NCI-H2107 treated with DMSO at 0.1 percent for 48 hours (cell line): ENCODE data around the gene KIF15.

Experiments used
- DNase-seq: peaks from one replicate; lab custom pipeline; 2025; ENCODE audit not compliant: unreplicated experiment; lab: John Stamatoyannopoulos, UW

KIF15 gene, protein sequence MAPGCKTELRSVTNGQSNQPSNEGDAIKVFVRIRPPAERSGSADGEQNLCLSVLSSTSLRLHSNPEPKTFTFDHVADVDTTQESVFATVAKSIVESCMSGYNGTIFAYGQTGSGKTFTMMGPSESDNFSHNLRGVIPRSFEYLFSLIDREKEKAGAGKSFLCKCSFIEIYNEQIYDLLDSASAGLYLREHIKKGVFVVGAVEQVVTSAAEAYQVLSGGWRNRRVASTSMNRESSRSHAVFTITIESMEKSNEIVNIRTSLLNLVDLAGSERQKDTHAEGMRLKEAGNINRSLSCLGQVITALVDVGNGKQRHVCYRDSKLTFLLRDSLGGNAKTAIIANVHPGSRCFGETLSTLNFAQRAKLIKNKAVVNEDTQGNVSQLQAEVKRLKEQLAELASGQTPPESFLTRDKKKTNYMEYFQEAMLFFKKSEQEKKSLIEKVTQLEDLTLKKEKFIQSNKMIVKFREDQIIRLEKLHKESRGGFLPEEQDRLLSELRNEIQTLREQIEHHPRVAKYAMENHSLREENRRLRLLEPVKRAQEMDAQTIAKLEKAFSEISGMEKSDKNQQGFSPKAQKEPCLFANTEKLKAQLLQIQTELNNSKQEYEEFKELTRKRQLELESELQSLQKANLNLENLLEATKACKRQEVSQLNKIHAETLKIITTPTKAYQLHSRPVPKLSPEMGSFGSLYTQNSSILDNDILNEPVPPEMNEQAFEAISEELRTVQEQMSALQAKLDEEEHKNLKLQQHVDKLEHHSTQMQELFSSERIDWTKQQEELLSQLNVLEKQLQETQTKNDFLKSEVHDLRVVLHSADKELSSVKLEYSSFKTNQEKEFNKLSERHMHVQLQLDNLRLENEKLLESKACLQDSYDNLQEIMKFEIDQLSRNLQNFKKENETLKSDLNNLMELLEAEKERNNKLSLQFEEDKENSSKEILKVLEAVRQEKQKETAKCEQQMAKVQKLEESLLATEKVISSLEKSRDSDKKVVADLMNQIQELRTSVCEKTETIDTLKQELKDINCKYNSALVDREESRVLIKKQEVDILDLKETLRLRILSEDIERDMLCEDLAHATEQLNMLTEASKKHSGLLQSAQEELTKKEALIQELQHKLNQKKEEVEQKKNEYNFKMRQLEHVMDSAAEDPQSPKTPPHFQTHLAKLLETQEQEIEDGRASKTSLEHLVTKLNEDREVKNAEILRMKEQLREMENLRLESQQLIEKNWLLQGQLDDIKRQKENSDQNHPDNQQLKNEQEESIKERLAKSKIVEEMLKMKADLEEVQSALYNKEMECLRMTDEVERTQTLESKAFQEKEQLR (N-terminal part only)

DNA sequence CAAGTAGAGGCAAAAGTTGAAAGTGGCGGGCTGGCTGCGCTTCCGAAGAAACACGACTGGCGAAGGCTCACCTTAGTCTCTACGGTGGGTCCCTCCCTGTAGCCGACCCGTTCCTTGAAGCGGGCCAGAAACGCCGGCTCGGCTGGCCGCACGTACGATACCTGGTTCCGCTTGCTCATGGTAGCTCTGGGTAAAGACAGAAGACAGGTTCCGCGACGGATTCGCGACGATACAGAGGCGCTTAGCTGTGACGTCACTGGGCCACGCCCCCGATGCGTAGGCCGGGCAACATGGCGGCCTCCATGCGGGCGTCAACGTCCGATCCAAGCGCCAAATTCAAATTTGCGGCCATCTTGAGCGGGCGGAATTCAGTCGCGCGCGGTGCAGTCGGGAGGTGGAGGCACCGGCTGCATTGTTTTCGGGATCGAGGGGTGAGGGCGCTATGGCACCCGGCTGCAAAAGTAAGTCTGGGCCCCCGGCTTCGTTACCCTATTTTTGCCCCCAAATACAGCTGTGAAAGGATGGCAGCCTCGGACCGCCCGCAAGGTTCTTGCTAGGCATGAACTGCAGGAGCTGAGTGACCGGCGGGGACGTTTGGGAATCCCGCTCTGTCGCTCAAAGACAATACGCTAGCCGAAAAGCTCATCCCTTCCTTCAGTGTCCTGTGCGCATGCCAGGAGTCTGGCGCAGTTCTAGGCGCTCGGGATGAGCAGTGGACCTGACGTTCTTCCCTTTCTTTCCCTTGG, at the start of gene KIF15, which contains the start of gene KIAA1143:
KIF15 (plus strand) TSS at position 371 of the 746 bp plus-strand sequence; CDS start at position 443, 72 bp downstream.
KIAA1143 (minus strand) TSS at position 196 of the 746 bp plus-strand sequence; CDS start at position 179, 17 bp downstream.
- DNase-seq: peak; percentile 76

GRCh38 chr3:44712455-44713075, 49.0 kb upstream of the KIF15 start, which contains the start of gene ZNF502:
TSS of gene ZNF502 (plus strand) at chr3:44712660. CDS start at chr3:44720262, 7,602 bp downstream.
- DNase-seq: peak; percentile 16

DNA sequence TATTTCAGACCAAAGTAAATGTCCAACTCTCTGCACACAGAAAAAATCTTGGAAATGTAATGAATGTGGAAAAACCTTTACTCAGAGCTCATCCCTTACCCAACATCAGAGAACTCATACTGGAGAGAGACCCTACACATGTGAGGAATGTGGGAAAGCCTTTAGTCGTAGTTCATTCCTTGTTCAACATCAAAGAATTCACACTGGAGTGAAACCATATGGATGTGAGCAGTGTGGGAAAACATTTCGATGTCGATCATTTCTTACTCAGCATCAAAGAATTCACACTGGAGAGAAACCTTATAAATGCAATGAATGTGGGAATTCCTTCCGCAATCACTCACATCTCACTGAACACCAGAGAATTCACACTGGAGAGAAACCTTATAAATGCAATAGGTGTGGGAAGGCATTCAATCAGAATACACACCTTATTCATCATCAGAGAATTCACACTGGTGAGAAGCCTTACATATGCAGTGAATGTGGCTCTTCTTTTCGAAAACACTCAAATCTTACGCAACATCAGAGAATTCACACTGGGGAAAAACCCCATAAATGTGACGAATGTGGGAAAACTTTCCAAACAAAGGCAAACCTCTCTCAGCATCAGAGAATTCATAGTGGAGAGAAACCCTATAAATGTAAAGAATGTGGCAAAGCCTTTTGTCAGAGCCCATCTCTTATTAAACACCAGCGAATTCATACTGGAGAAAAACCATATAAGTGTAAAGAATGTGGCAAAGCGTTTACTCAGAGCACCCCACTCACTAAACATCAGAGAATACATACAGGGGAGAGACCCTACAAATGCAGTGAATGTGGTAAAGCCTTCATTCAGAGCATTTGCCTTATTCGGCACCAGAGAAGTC, 40.1 kb upstream of the KIF15 start:
- no peak for DNase-seq

DNA sequence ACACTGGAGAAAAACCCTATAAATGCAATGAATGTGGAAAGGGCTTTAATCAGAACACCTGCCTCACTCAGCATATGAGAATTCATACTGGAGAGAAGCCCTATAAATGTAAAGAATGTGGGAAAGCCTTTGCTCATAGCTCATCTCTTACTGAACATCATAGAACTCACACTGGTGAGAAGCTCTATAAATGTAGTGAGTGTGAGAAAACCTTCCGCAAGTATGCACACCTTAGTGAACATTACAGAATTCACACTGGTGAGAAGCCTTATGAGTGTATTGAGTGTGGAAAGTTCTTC, 39.5 kb upstream of the KIF15 start:
- DNase-seq: no peak

GRCh38 chr3:44729384-44729910, 32.1 kb upstream of the KIF15 start, which contains the start of gene ZNF501:
TSS of gene ZNF501 (plus strand) at chr3:44729635. CDS start at chr3:44734422, 4,787 bp downstream.
- no peak for DNase-seq

DNA sequence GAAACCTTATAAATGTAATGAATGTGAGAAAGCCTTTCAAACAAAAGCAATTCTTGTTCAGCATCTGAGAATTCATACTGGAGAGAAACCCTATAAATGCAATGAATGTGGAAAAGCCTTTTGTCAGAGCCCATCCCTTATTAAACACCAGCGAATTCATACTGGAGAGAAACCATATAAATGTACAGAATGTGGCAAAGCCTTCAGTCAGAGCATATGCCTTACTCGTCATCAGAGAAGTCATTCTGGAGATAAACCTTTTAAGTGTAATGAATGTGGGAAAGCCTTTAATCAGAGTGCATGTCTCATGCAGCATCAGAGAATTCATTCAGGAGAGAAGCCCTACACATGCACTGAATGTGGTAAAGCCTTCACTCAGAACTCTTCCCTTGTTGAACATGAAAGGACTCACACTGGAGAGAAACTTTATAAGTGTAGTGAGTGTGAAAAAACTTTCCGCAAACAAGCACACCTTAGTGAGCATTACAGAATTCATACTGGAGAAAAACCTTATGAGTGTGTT, 26.9 kb upstream of the KIF15 start:
- DNase-seq: no peak

DNA sequence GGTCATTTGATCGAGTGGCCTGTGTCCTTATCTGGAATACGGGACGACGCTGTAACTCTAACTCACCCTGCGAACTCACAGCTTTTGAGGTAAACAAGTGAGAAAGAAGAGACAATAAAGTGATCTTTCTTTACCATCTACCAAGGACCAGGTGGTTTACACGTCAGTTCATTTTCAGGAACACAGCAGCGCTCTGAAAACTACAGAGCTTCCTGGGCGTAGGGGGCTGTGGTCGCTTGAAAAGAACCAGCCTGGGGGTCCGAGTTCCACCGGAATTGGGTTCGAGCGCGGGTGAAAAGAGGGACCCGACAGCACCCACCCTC, 532 bp upstream of the KIF15 start:
- no peak for DNase-seq

- DNase-seq: peak; percentile 9
Observed at GRCh38 chr3:44762170-44762677, 630 bp downstream of the KIF15 start.

- DNase-seq: no peak
Observed at GRCh38 chr3:44762690-44763089, 1.1 kb downstream of the KIF15 start.

- no peak for DNase-seq
Observed at GRCh38 chr3:44764248-44764647, 2.7 kb downstream of the KIF15 start.

GRCh38 chr3:44771424-44772098, 10.0 kb downstream of the KIF15 start:
- no peak for DNase-seq

GRCh38 chr3:44772099-44772442, 10.5 kb downstream of the KIF15 start:
- DNase-seq: no peak

- DNase-seq: no peak
Observed at GRCh38 chr3:44782891-44783290, 21.3 kb downstream of the KIF15 start.

DNA sequence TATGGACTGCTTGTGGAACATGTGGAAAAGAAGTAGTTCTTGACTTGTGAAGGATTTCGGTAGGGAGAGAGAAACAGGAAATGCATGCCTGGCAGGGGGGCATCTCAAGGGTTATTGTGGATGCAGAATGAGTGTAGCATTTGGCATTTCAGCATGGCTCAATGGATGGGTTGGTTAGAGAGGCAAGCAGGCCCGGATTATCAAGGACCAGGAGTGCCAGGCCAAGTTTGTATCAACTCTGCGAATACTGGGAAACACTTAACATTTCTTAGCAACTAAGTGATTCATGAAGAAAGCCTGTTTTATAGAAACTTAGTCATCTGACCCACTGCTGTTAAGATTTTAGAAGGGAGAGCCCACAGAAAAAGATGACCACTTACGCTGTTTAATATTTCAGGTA, 33.6 kb downstream of the KIF15 start:
- DNase-seq: no peak

- no peak for DNase-seq
Observed at GRCh38 chr3:44802011-44802410, 40.4 kb downstream of the KIF15 start.

DNA sequence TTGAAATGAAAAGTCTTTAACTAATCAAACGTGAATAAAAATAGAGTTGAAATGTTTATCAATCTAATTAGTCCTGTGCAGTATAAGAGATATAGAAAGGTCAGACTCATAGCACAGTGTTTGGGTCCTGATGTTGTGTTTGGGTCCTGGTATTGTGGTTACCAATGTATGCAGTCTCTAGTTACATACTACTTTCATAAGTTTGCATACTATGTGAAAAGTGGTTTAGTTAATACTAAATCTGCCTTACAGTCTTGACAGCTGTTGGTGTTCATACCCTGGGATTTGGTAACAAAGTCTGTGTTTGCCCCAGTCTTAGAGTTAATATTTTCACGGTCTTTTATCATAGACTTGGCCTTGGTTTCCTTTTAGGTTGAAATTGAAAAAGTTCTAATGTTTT, 41.7 kb downstream of the KIF15 start:
- no peak for DNase-seq

- DNase-seq: no peak
Observed at GRCh38 chr3:44805960-44806359, 44.4 kb downstream of the KIF15 start.

DNA sequence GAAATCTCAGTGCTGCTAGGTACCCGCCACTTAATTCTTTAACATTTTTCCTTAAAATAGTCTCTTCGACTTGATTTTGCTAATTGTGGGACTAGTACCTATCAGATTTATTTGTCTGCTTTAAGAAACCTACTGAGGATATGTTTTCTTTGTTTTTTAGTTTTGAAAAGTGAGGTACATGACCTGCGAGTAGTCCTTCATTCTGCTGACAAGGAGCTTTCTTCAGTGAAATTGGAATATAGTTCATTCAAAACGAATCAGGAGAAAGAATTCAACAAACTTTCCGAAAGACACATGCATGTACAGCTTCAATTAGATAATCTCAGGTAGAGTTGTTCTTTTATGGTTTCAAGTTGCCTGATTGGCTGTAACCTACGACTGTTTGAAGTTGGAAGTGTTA, 53.2 kb downstream of the KIF15 start:
- no peak for DNase-seq
